Lung (tissue), 12 donors: ENCODE data around the gene VPS8. TPM values are rescaled to one million over a fixed set of nuclear protein-coding genes. Genes with fewer than 3 reads are reported as not detected.

ENCODE experiments used
- ATAC-seq: fragments of 200-7000 bp; cut with Tn5 transposase; one replicate; pipeline ENCODE4 v1.9.1; 2020; ENCODE audit warnings: moderate number of reproducible peaks; ENCODE audit not compliant: insufficient read depth, low FRiP score
- DNase-seq, 3 donors: peaks; one replicate each; pipeline ENCODE4 v3.0.0-alpha.2; 2013 to 2017
- H3K27ac ChIP-seq, 2 donors: one replicate each; pipeline ENCODE4 v1.5.1; 2013; ENCODE audit warnings: mild to moderate bottlenecking in 2 of 2, moderate library complexity in 2 of 2, control low read depth in 1 of 2, inconsistent platforms in 1 of 2, low read depth in 1 of 2, low read length in 1 of 2
- H3K27me3 ChIP-seq, 3 donors: one replicate each; pipeline ENCODE4 v1.5.1; 2013; ENCODE audit warnings: low read length in 2 of 3; ENCODE audit not compliant: control insufficient read depth in 3 of 3, insufficient read depth in 3 of 3
- H3K36me3 ChIP-seq, 4 donors: one replicate each; pipeline ENCODE4 v1.5.1; 2013; ENCODE audit warnings: low read length in 4 of 4, mild to moderate bottlenecking in 1 of 4, moderate library complexity in 1 of 4; ENCODE audit not compliant: control insufficient read depth in 4 of 4, insufficient read depth in 4 of 4
- H3K4me1 ChIP-seq, 5 donors: one replicate each; pipeline ENCODE4 v1.5.1; 2013; ENCODE audit warnings: low read length in 5 of 5, mild to moderate bottlenecking in 2 of 5, moderate library complexity in 1 of 5; ENCODE audit not compliant: control insufficient read depth in 5 of 5, insufficient read depth in 5 of 5
- H3K4me3 ChIP-seq: one replicate; pipeline ENCODE4 v1.5.1; 2013; ENCODE audit warnings: mild to moderate bottlenecking, control low read depth, moderate library complexity
- H3K9ac ChIP-seq, 2 donors: one replicate each; pipeline ENCODE4 v1.5.1; 2013; ENCODE audit warnings: low read length in 2 of 2, control low read depth in 1 of 2; ENCODE audit not compliant: insufficient read depth in 1 of 2
- H3K9me3 ChIP-seq, 4 donors: one replicate each; pipeline ENCODE4 v1.5.1; 2013; ENCODE audit warnings: low read length in 3 of 4, mild to moderate bottlenecking in 1 of 4, moderate library complexity in 1 of 4; ENCODE audit not compliant: control insufficient read depth in 4 of 4, insufficient read depth in 3 of 4
- WGBS, 2 donors: extraction: QIAGEN DNeasy Blood & Tissue Kit; methylation state at CpG; one replicate each; pipeline ENCODE4 v1.1.7; 2013; 5-methylcytosine and 5-hydroxymethylcytosine counted together
- polyA plus RNA-seq, 2 donors: library from polyadenylated mRNA; stranded (reverse); fragments of 200-250 nt; gene quantifications; one replicate each; pipeline ENCODE4 v1.2.1, GENCODE V29; 2013
- total RNA-seq, 2 donors: library from RNA; depleted of rRNA in 1 of 2; stranded (reverse); fragments of >200 nt in 1 of 2; gene quantifications; one replicate each; pipeline ENCODE4 v1.2.1, GENCODE V29; 2014 to 2021
- TF ChIP-seq, protein P1 (sequence below): IDR thresholded peaks from 2 replicates; pipeline ENCODE4 v1.5.1; 2012; ENCODE audit warnings: mild to moderate bottlenecking; ENCODE audit errors: control extremely low read depth, extremely low read depth
- donor health status: control.
- donor health status: control.
- donor health status: Bipolar disorder and iron deficiency.
- donor health status: healthy.
- donor health status: DM: yes; HTN: yes; CAD: no.

VPS8 gene
- total and polyA plus RNA-seq, 4 donors = 13.9 to 184 (median 38.5) TPM

DNA sequence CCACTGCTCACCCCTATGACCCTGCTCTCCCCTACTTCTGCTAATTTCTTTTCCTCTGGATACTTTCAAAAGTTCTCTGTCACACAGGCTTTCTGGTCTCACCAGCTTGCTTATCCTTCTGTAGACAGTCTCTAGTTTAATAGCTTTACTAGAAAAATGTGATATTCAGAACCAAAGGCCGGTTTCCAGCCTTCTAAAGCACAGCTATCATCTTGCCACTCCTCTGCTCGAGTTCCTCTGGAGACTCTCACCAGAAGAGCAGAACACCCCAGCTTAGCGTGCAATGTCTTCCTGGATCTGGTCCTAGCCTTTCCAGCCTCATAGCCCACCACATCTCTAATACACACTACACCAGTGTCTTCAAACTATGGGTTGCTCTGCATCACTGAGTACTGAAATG is 1.8 kb upstream of the VPS8 start:
- no peak for DNase-seq
- no peaks in the 10 kb centered on the region for H3K27me3 ChIP-seq
- no peak overlapping the region for H3K9ac ChIP-seq
- no peak overlapping the region for H3K27ac ChIP-seq
- no peak overlapping the region for H3K4me3 ChIP-seq
- peaks cover 0 to 17% (median 6%) of the 10 kb centered on the region in 5 donors for H3K4me1 ChIP-seq
- WGBS, 2 donors = 90 to 95% methylated on average over 3 of the region's 3 CpGs
- no peaks in the 10 kb centered on the region for H3K9me3 ChIP-seq
- peaks cover 0 to 4% (median 0%) of the 10 kb centered on the region in 4 donors for H3K36me3 ChIP-seq
- TF ChIP-seq, protein P1, sequence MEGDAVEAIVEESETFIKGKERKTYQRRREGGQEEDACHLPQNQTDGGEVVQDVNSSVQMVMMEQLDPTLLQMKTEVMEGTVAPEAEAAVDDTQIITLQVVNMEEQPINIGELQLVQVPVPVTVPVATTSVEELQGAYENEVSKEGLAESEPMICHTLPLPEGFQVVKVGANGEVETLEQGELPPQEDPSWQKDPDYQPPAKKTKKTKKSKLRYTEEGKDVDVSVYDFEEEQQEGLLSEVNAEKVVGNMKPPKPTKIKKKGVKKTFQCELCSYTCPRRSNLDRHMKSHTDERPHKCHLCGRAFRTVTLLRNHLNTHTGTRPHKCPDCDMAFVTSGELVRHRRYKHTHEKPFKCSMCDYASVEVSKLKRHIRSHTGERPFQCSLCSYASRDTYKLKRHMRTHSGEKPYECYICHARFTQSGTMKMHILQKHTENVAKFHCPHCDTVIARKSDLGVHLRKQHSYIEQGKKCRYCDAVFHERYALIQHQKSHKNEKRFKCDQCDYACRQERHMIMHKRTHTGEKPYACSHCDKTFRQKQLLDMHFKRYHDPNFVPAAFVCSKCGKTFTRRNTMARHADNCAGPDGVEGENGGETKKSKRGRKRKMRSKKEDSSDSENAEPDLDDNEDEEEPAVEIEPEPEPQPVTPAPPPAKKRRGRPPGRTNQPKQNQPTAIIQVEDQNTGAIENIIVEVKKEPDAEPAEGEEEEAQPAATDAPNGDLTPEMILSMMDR = no peak
- no peak for ATAC-seq

DNA sequence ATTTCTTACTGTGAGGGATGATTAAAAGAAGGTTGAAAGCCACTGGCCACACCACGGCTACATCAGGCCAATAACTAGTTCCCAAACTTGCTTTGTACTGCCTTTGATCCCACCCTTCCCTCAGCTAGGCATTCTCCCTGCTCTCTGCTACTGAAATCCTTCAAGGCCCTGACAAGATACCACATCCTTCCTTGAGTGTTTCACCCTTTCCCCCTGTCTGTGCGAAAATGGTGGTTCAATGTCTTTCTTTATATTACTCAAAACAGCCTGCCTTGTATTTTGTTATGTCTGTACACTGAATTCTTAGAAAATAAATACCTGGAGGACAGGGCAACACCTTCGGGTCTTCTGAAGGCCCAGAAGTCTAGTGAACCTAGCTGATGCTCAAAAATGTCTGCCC is 932 bp upstream of the VPS8 start:
- TF ChIP-seq, protein P1 = no peak
- Histone ChIP-seq H3K27ac (no peak overlapping the region), H3K4me1 (peaks cover 0 to 10% (median 8%) of the 10 kb centered on the region in 5 donors), H3K9ac (no peak overlapping the region), H3K9me3 (no peaks in the 10 kb centered on the region), H3K27me3 (no peaks in the 10 kb centered on the region), H3K4me3 (no peak overlapping the region), H3K36me3 (peaks cover 0 to 4% (median 0%) of the 10 kb centered on the region in 4 donors)
- 80% methylated on average over 3 of the region's 3 CpGs for WGBS, 2 donors
- no peak for ATAC-seq
- DNase-seq = no peak

DNA sequence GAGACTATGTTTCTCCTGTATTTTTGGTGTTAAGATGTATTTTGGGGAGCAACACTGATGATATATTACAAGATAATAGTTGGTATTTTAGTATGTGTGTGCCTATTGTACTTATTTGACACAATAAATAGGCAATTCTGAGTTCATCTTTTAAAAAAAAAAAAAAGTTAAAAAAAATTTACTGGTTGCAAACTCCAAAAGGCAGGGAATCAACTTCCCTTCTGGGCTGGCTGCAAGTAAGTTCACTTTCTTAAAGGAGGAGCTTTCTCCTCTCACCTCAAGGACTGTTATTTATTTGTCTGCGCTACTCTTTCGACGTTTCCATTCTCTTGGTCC is 335 bp upstream of the VPS8 start:
- H3K27ac ChIP-seq = peak overlapping the region in 1 of 2 donors; percentile 88
- WGBS, 2 donors = 0% methylated on average over 3 of the region's 3 CpGs
- TF ChIP-seq, protein P1 = no peak

DNA sequence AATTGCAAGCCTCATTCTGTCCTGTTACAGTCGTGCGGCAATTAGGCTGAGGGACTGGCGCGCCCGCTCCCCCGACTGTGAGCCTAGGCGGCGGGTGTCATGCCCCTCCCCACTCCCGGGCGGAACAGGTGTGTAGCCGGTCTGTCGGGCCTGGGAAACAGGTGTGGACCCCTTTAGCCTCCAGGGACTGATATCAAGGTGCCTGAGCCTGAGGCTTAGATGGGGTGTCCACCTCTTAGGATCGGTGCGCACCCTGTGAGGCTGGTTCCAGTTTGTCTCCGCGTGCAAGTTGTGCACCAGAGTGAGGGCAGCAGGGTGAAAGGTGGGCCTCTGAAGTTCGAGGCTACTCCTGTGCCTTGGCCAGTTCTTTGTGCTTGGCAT is 686 bp downstream of the VPS8 start:
- ATAC-seq = peak; percentile 7
- 5 to 6% methylated on average over 17 of the region's 17 CpGs for WGBS, 2 donors

More for the DNA sequence above, 335 bp upstream of the VPS8 start:
- H3K9ac ChIP-seq = no peak overlapping the region
- no peaks in the 10 kb centered on the region for H3K27me3 ChIP-seq
- no peak for DNase-seq
- ATAC-seq = no peak
- peaks cover 0 to 4% (median 0%) of the 10 kb centered on the region in 4 donors for H3K36me3 ChIP-seq
- H3K4me1 ChIP-seq = peaks cover 0 to 11% (median 6%) of the 10 kb centered on the region in 5 donors
- H3K4me3 ChIP-seq = no peak overlapping the region
- no peaks in the 10 kb centered on the region for H3K9me3 ChIP-seq

More for the DNA sequence above, 686 bp downstream of the VPS8 start:
- Histone ChIP-seq H3K27me3 (no peaks in the 10 kb centered on the region), H3K9me3 (no peaks in the 10 kb centered on the region), H3K4me1 (peaks cover 0 to 17% (median 6%) of the 10 kb centered on the region in 5 donors), H3K27ac (peak overlapping the region; percentile 88 to 94), H3K36me3 (peaks cover 0 to 4% (median 0%) of the 10 kb centered on the region in 4 donors), H3K9ac (peak overlapping the region in 1 of 2 donors; percentile 78), H3K4me3 (peak overlapping the region; percentile 72)
- TF ChIP-seq, protein P1 = no peak
- peak in 1 of 3 donors; percentile 23 for DNase-seq
